IMR-90 (cell line): ENCODE data around the gene CPHXL2. TPM values are rescaled to one million over a fixed set of nuclear protein-coding genes. Genes with fewer than 3 reads are reported as not detected.
A peak's percentile ranks its signal among the peaks of the same experiment; 100 is the strongest.

ENCODE experiments used
- ATAC-seq: fragments of 200-7000 bp; cut with Tn5 transposase; 2 replicates; pipeline ENCODE4 v1.9.1; 2020; ENCODE audit warnings: low read depth, mild to moderate bottlenecking, moderate library complexity
- BruUV-seq: library from RNA; stranded (reverse); fragments of 400-500 nt; replicated peaks from 2 replicates; lab custom pipeline; 2021; lab: Mats Ljungman, UMichigan
- CTCF ChIA-PET: fragments of 300-600 bp; formaldehyde crosslinking; extraction: SDS; loops from one replicate; lab custom pipeline; 2021; ENCODE audit warnings: antibody characterized with exemption; lab: Yijun Ruan, JAX
- POLR2A ChIA-PET: fragments of 300-600 bp; sonication (Branson Sonifier 250); formaldehyde crosslinking; loops from one replicate; lab custom pipeline; 2022; ENCODE audit warnings: antibody characterized with exemption; ENCODE audit not compliant: unreplicated experiment; lab: Charles Lee
- DNase-seq: peaks from one replicate; pipeline ENCODE4 v3.0.0; 2013
- H2AFZ ChIP-seq: replicated peaks from 2 replicates; pipeline ENCODE3; 2013; ENCODE audit warnings: low read length, mild to moderate bottlenecking; ENCODE audit not compliant: poor library complexity
- H2AK5ac ChIP-seq: 2 replicates; pipeline ENCODE4 v1.6.1; 2013; ENCODE audit warnings: low read depth, low read length, inconsistent platforms
- H2AK9ac ChIP-seq: replicated peaks from 2 replicates; pipeline ENCODE3; 2013; ENCODE audit warnings: mild to moderate bottlenecking, low read depth, low read length, moderate library complexity; ENCODE audit not compliant: poor library complexity
- H2BK120ac ChIP-seq: 2 replicates; pipeline ENCODE4 v1.6.1; 2013; ENCODE audit warnings: low read depth, low read length, inconsistent platforms
- H2BK15ac ChIP-seq: 3 replicates; pipeline ENCODE4 v1.6.1; 2013; ENCODE audit warnings: low read depth, low read length, inconsistent platforms
- H2BK20ac ChIP-seq: 2 replicates; pipeline ENCODE4 v1.6.1; 2013; ENCODE audit warnings: low read depth, mild to moderate bottlenecking, inconsistent platforms, low read length, moderate library complexity
- H2BK5ac ChIP-seq: 2 replicates; pipeline ENCODE4 v1.6.1; 2013; ENCODE audit warnings: mild to moderate bottlenecking, low read depth, low read length, inconsistent platforms; ENCODE audit not compliant: poor library complexity, severe bottlenecking
- H3K14ac ChIP-seq: replicated peaks from 2 replicates; pipeline ENCODE4 v1.6.1; 2013; ENCODE audit warnings: low read depth, low read length, inconsistent platforms
- H3K18ac ChIP-seq: 2 replicates; pipeline ENCODE4 v1.6.1; 2013; ENCODE audit warnings: low read depth, low read length, control low read depth
- H3K23ac ChIP-seq: 2 replicates; pipeline ENCODE4 v1.6.1; 2013; ENCODE audit warnings: low read depth, low read length, inconsistent platforms
- H3K27ac ChIP-seq: 2 replicates; pipeline ENCODE4 v1.5.1; 2013; ENCODE audit warnings: mild to moderate bottlenecking, control low read depth, low read length; ENCODE audit not compliant: insufficient read depth
- H3K27me3 ChIP-seq: 2 replicates; pipeline ENCODE4 v1.6.1; 2013; ENCODE audit warnings: low read length; ENCODE audit not compliant: control insufficient read depth, insufficient read depth
- H3K36me3 ChIP-seq: 2 replicates; pipeline ENCODE4 v1.6.1; 2013; ENCODE audit warnings: low read length, mixed read lengths; ENCODE audit not compliant: control insufficient read depth, insufficient read depth
- H3K4ac ChIP-seq: 2 replicates; pipeline ENCODE4 v1.6.1; 2013; ENCODE audit warnings: low read depth, low read length, inconsistent platforms
- H3K4me1 ChIP-seq: 2 replicates; pipeline ENCODE4 v1.6.1; 2013; ENCODE audit warnings: low read length, mixed read lengths; ENCODE audit not compliant: control insufficient read depth, insufficient read depth
- H3K4me2 ChIP-seq: 2 replicates; pipeline ENCODE4 v1.6.1; 2013; ENCODE audit warnings: low read depth, mild to moderate bottlenecking, control low read depth, low read length, moderate library complexity
- H3K4me3 ChIP-seq: 2 replicates; pipeline ENCODE4 v1.5.1; 2013; ENCODE audit warnings: low read depth, mild to moderate bottlenecking, control low read depth, low read length, moderate library complexity; ENCODE audit not compliant: insufficient read depth
- H3K56ac ChIP-seq: 2 replicates; pipeline ENCODE4 v1.6.1; 2013; ENCODE audit warnings: low read length, inconsistent platforms; ENCODE audit not compliant: insufficient read depth; ENCODE audit errors: extremely low read depth
- H3K79me1 ChIP-seq, 2 experiments: 2 replicates each; pipeline ENCODE4 v1.6.1; 2013; ENCODE audit warnings: low read length in 2 of 2, inconsistent platforms in 1 of 2, low read depth in 1 of 2
- H3K9ac ChIP-seq: 2 replicates; pipeline ENCODE4 v1.6.1; 2013; ENCODE audit warnings: low read depth, low read length, control low read depth
- H3K9me1 ChIP-seq: 2 replicates; pipeline ENCODE4 v1.6.1; 2013; ENCODE audit warnings: low read length, inconsistent platforms; ENCODE audit not compliant: insufficient read depth
- H3K9me3 ChIP-seq: 2 replicates; pipeline ENCODE4 v1.6.1; 2013; ENCODE audit warnings: low read length; ENCODE audit not compliant: control insufficient read depth, insufficient read depth
- H4K20me1 ChIP-seq: 2 replicates; pipeline ENCODE4 v1.6.1; 2013; ENCODE audit warnings: low read length, inconsistent platforms; ENCODE audit not compliant: insufficient read depth
- H4K5ac ChIP-seq: 2 replicates; pipeline ENCODE4 v1.6.1; 2013; ENCODE audit warnings: mild to moderate bottlenecking, low read depth, low read length, control low read depth
- H4K8ac ChIP-seq, 2 experiments: 2 replicates each; pipeline ENCODE4 v1.6.1; 2013; ENCODE audit warnings: low read depth in 2 of 2, low read length in 2 of 2, control low read depth in 1 of 2, inconsistent platforms in 1 of 2
- H4K91ac ChIP-seq: 2 replicates; pipeline ENCODE4 v1.6.1; 2013; ENCODE audit warnings: low read depth, low read length, inconsistent platforms; ENCODE audit not compliant: insufficient read depth
- BHLHE40 ChIP-seq: fragments of 150-350 bp; IDR thresholded peaks from 2 replicates; pipeline ENCODE4 v1.6.1; 2016; ENCODE audit warnings: mild to moderate bottlenecking, low read depth, low read length
- CTCF ChIP-seq: conservative IDR thresholded peaks from 2 replicates; pipeline ENCODE4 v1.5.1; 2012; ENCODE audit warnings: mild to moderate bottlenecking, low read depth, low read length, improper control_type of control experiment
- MAFK ChIP-seq: IDR thresholded peaks from 2 replicates; pipeline ENCODE4 v1.6.1; 2012; ENCODE audit warnings: low read depth, low read length, improper control_type of control experiment
- MXI1 ChIP-seq: IDR thresholded peaks from 2 replicates; pipeline ENCODE4 v1.6.1; 2012; ENCODE audit warnings: low read depth, mild to moderate bottlenecking, low read length, moderate library complexity, borderline replicate concordance
- RCOR1 ChIP-seq: IDR thresholded peaks from 2 replicates; pipeline ENCODE4 v1.6.1; 2012; ENCODE audit warnings: mild to moderate bottlenecking, low read length, improper control_type of control experiment; ENCODE audit not compliant: insufficient replicate concordance
- RFX5 ChIP-seq: IDR thresholded peaks from 2 replicates; pipeline ENCODE4 v1.8.0; 2012; ENCODE audit warnings: low read depth, mild to moderate bottlenecking, low read length, moderate library complexity
- SMC3 ChIP-seq: fragments of 150-350 bp; IDR thresholded peaks from 2 replicates; pipeline ENCODE4 v1.6.1; 2016; ENCODE audit warnings: low read depth, mild to moderate bottlenecking, antibody characterized with exemption, low read length, moderate library complexity
- WGBS, 2 experiments: methylation state at CpG; one replicate each; pipeline versions ENCODE4 v1.1.5 to v1.1.7; 2013; ENCODE audit warnings: missing lambda C conversion rate in 2 of 2; ENCODE audit not compliant: insufficient read length in 1 of 2; ENCODE audit errors: extremely low coverage in 2 of 2; 5-methylcytosine and 5-hydroxymethylcytosine counted together
- dilution Hi-C: fragments of 300-500 bp; cut with HindIII; formaldehyde crosslinking; loops from one replicate; pipeline ENCODE4 v1.14.3; 2018; ENCODE audit warnings: low sequenced_read_pairs; ENCODE audit not compliant: unreplicated experiment
- in situ Hi-C: fragments of 300-500 bp; cut with MboI; formaldehyde crosslinking; loops from 3 replicates; pipeline ENCODE4 v1.14.3; 2019; ENCODE audit warnings: low sequenced_read_pairs, inconsistent platforms, mixed read lengths
- intact Hi-C: fragments of 100-400 bp; cut with micrococcal nuclease; formaldehyde crosslinking; loops from 2 replicates; pipeline ENCODE4 v1.10.0; 2022
- polyA plus RNA-seq, 3 experiments: library from polyadenylated mRNA; depleted of rRNA; stranded (reverse); fragments of >200 nt; gene quantifications; 2 replicates each; pipeline ENCODE4 v1.2.3, GENCODE V29; 2012; ENCODE audit warnings: low replicate concordance in 1 of 3
- total RNA-seq: library from RNA; depleted of rRNA; stranded (reverse); fragments of >200 nt; gene quantifications from 2 replicates; pipeline ENCODE4 v1.2.3, GENCODE V29; 2012

Gene CPHXL2
- total and polyA plus RNA-seq, 2 of the 4 experiments (the other 2 are of a cell fraction) = not detected

GRCh38 chr16:75702242-75702641 lies 25.4 kb upstream of the CPHXL2 start:
- H4K20me1 ChIP-seq = no peaks in the 10 kb centered on the region
- H2AK5ac ChIP-seq = no peak overlapping the region
- no peak overlapping the region for H2BK15ac ChIP-seq
- H3K36me3 ChIP-seq = no peaks in the 10 kb centered on the region
- in situ Hi-C loops (no loop called here), intact Hi-C loops (no loop called here), dilution Hi-C loops (no loop called here)
- TF ChIP-seq RFX5 (no peak), MAFK (no peak), RCOR1 (no peak), CTCF (no peak), MXI1 (no peak), SMC3 (no peak), BHLHE40 (no peak)
- no peaks in the 10 kb centered on the region for H3K9me3 ChIP-seq
- H3K4me3 ChIP-seq = no peak overlapping the region
- no peak overlapping the region for H3K56ac ChIP-seq
- H3K9me1 ChIP-seq = no peaks in the 10 kb centered on the region
- DNase-seq = no peak
- no peak overlapping the region for H3K4ac ChIP-seq
- no peaks in the 10 kb centered on the region for H3K79me1 ChIP-seq
- H3K14ac ChIP-seq = no peak overlapping the region
- no peak overlapping the region for H3K27ac ChIP-seq
- no peak overlapping the region for H3K18ac ChIP-seq
- no peak overlapping the region for H2BK5ac ChIP-seq
- H3K9ac ChIP-seq = no peak overlapping the region
- no peak overlapping the region for H3K4me2 ChIP-seq
- no peaks in the 10 kb centered on the region for H3K4me1 ChIP-seq
- no peak overlapping the region for H2BK20ac ChIP-seq
- no peak overlapping the region for H3K23ac ChIP-seq
- no peak overlapping the region for H4K91ac ChIP-seq
- H2AK9ac ChIP-seq = no peak overlapping the region
- H4K5ac ChIP-seq = no peak overlapping the region
- CTCF ChIA-PET = no interaction called here
- no peaks in the 10 kb centered on the region for H3K27me3 ChIP-seq
- no TSS peak for BruUV-seq
- POLR2A ChIA-PET = no interaction called here
- no CpG with 5 or more reads among the region's 2 CpGs for WGBS, 2 experiments
- no peak overlapping the region for H2AFZ ChIP-seq
- no peak overlapping the region for H2BK120ac ChIP-seq
- ATAC-seq = peak; percentile 32; the same call in 1 of the 2 replicates
- H4K8ac ChIP-seq = no peak overlapping the region
